Natural killer cell (primary cell): ENCODE measurements around the gene SP2. TPM values are rescaled to one million over a fixed set of nuclear protein-coding genes. Genes with fewer than 3 reads are reported as not detected.
"Not testable (repeated sequence)": the region's sequence is repeated elsewhere in the genome, so short reads cannot be mapped to it uniquely, and the experiment has no call there.

ENCODE experiments used
- ATAC-seq, 3 donors: fragments of 150-1000 bp in 2 of 3; fragments of 200-7000 bp in 1 of 3; cut with Tn5 transposase; 1 replicate in 1 of 3; 2 replicates in 2 of 3; pipeline ENCODE4 v1.10.0; 2021; ENCODE audit warnings: mild to moderate bottlenecking in 2 of 3, moderate library complexity in 2 of 3
- DNase-seq, 2 donors: peaks; one replicate each; pipeline versions ENCODE4 v3.0.0 to v3.0.0-alpha.2; 2013 to 2021; ENCODE audit warnings: mixed read lengths in 1 of 2
- H3K27ac ChIP-seq: one replicate; pipeline ENCODE4 v1.5.1; 2013; ENCODE audit warnings: mild to moderate bottlenecking, low read length
- H3K27me3 ChIP-seq: one replicate; pipeline ENCODE4 v1.6.1; 2013; ENCODE audit warnings: low read length; ENCODE audit not compliant: control insufficient read depth, insufficient read depth
- H3K36me3 ChIP-seq: one replicate; pipeline ENCODE4 v1.6.1; 2013; ENCODE audit warnings: low read length; ENCODE audit not compliant: control insufficient read depth, insufficient read depth
- H3K4me1 ChIP-seq: one replicate; pipeline ENCODE4 v1.6.1; 2013; ENCODE audit warnings: low read length; ENCODE audit not compliant: control insufficient read depth, insufficient read depth
- H3K4me3 ChIP-seq: one replicate; pipeline ENCODE4 v1.5.1; 2013; ENCODE audit warnings: low read length
- H3K9me3 ChIP-seq: one replicate; pipeline ENCODE4 v1.6.1; 2013; ENCODE audit warnings: low read length; ENCODE audit not compliant: control insufficient read depth, insufficient read depth
- H3K27ac Mint-ChIP-seq, 2 donors: one replicate each; pipeline ENCODE4 v1.8.0; 2022; ENCODE audit warnings: mild to moderate bottlenecking in 2 of 2, mixed read lengths in 2 of 2, moderate library complexity in 1 of 2
- H3K27me3 Mint-ChIP-seq, 2 donors: one replicate each; pipeline ENCODE4 v1.8.0; 2022; ENCODE audit warnings: low read depth in 2 of 2, mixed read lengths in 2 of 2
- H3K36me3 Mint-ChIP-seq: one replicate; pipeline ENCODE4 v1.8.0; 2022; ENCODE audit warnings: mixed read lengths
- H3K4me1 Mint-ChIP-seq, 2 donors: one replicate each; pipeline ENCODE4 v1.8.0; 2022; ENCODE audit warnings: mixed read lengths in 2 of 2
- H3K4me3 Mint-ChIP-seq: one replicate; pipeline ENCODE4 v1.8.0; 2022; ENCODE audit warnings: mild to moderate bottlenecking, moderate library complexity, mixed read lengths
- H3K9me3 Mint-ChIP-seq, 2 donors: one replicate each; pipeline ENCODE4 v1.8.0; 2022; ENCODE audit warnings: mixed read lengths in 2 of 2
- WGBS: methylation state at CpG from one replicate; pipeline ENCODE4 v1.1.7; 2013; ENCODE audit warnings: missing lambda C conversion rate; ENCODE audit not compliant: insufficient coverage; 5-methylcytosine and 5-hydroxymethylcytosine counted together
- intact Hi-C: fragments of 100-400 bp; cut with micrococcal nuclease; formaldehyde crosslinking; loops from one replicate; pipeline ENCODE4 v1.14.2; 2022
- total RNA-seq, 4 donors: library from RNA; stranded (reverse); fragments of 120-200 nt in 1 of 4; gene quantifications; one replicate each; pipeline versions ENCODE4 v1.2.3 to v1.2.4, GENCODE V29; 2013 to 2022
- TF ChIP-seq, protein P1 (sequence below): fragments of 200-600 bp; IDR thresholded peaks from one replicate; pipeline ENCODE4 v1.8.0; 2022; ENCODE audit warnings: antibody characterized with exemption

The SP2 gene
- total RNA-seq, 3 donors from 2014 or later (not counting 1 experiment from before 2014, with no cell fraction given) = 29.4 to 44.1 (median 33.1) TPM

DNA sequence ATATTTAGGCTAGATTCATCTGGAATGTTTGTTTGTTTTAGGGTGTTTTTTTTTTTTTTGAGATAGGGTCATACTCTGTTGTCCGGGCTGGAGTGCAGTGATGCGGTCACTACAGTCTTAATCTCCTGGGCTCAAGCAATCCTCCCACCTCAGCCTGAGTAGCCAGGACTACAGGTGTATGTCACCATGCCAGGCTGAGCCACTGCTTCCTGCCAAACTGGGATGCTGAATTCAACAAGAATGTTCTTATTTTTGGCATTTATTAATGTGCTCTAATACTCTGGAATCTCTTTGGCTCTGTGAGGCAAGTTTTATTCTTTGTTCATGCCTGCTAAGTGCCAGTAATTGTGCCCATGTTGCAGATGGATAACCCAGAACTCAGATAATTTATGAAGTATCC, 21.5 kb downstream of the SP2 start:
- H3K36me3 Mint-ChIP-seq = peaks cover 12% of the 10 kb centered on the region
- H3K36me3 ChIP-seq = peaks cover 23% of the 10 kb centered on the region
- no peak for DNase-seq

GRCh38 chr17:47918006-47918405, 22.0 kb downstream of the SP2 start:
- H3K27me3 ChIP-seq = no peaks in the 10 kb centered on the region
- ATAC-seq = no peak
- H3K36me3 ChIP-seq = peaks cover 26% of the 10 kb centered on the region
- H3K27ac ChIP-seq = no peak overlapping the region
- Mint-ChIP-seq H3K9me3 (no peaks in the 10 kb centered on the region), H3K4me1 (peaks cover 9 to 10% of the 10 kb centered on the region in 2 donors), H3K27ac (peak overlapping the region in 1 of 2 donors; percentile 13), H3K4me3 (no peak overlapping the region), H3K27me3 (no peaks in the 10 kb centered on the region), H3K36me3 (peaks cover 12% of the 10 kb centered on the region)
- no peak for DNase-seq
- no peaks in the 10 kb centered on the region for H3K4me1 ChIP-seq
- intact Hi-C loops = no loop called here
- 0% methylated on average over 2 of the region's 2 CpGs for WGBS
- H3K9me3 ChIP-seq = no peaks in the 10 kb centered on the region
- no peak overlapping the region for H3K4me3 ChIP-seq
- TF ChIP-seq, protein P1, sequence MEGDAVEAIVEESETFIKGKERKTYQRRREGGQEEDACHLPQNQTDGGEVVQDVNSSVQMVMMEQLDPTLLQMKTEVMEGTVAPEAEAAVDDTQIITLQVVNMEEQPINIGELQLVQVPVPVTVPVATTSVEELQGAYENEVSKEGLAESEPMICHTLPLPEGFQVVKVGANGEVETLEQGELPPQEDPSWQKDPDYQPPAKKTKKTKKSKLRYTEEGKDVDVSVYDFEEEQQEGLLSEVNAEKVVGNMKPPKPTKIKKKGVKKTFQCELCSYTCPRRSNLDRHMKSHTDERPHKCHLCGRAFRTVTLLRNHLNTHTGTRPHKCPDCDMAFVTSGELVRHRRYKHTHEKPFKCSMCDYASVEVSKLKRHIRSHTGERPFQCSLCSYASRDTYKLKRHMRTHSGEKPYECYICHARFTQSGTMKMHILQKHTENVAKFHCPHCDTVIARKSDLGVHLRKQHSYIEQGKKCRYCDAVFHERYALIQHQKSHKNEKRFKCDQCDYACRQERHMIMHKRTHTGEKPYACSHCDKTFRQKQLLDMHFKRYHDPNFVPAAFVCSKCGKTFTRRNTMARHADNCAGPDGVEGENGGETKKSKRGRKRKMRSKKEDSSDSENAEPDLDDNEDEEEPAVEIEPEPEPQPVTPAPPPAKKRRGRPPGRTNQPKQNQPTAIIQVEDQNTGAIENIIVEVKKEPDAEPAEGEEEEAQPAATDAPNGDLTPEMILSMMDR = no peak

More for the DNA sequence above, 21.5 kb downstream of the SP2 start:
- Histone ChIP-seq H3K4me3 (no peak overlapping the region), H3K27me3 (no peaks in the 10 kb centered on the region), H3K9me3 (no peaks in the 10 kb centered on the region), H3K4me1 (no peaks in the 10 kb centered on the region), H3K27ac (no peak overlapping the region)
- Mint-ChIP-seq H3K4me1 (peaks cover 9 to 12% of the 10 kb centered on the region in 2 donors), H3K27me3 (no peaks in the 10 kb centered on the region), H3K27ac (peak overlapping the region in 1 of 2 donors; percentile 13), H3K9me3 (no peaks in the 10 kb centered on the region), H3K4me3 (no peak overlapping the region)
- TF ChIP-seq, protein P1 = no peak
- intact Hi-C loops = no loop called here
- 100% methylated on average over 2 of the region's 2 CpGs for WGBS
- ATAC-seq = no peak

DNA sequence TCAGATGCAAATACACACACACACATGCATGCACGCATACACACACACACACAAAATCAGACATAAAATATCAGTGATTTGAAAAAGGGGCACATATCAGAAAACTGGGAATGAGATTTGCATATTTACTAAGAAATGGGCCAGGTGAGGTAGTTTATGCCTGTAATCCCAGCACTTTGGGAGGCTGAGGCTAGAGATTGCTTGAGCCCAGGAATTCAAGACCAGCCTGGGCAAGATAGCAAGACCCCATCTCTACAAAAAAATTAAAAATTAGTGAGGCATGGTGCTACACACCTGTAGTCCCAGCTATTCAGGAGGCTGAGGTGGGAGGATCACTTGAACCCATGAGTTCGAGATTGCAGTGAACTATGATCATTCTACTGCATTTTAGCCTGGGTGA, 23.0 kb downstream of the SP2 start:
- TF ChIP-seq, protein P1 = no peak
- DNase-seq = no peak
- Histone ChIP-seq H3K27ac (no peak overlapping the region), H3K27me3 (no peaks in the 10 kb centered on the region), H3K4me3 (no peak overlapping the region), H3K9me3 (no peaks in the 10 kb centered on the region), H3K4me1 (no peaks in the 10 kb centered on the region), H3K36me3 (peaks cover 35% of the 10 kb centered on the region)
- WGBS = 100% methylated on average over 1 of the region's 2 CpGs
- Mint-ChIP-seq H3K4me3 (no peak overlapping the region), H3K4me1 (peaks cover 5 to 9% of the 10 kb centered on the region in 2 donors), H3K27ac (no peak overlapping the region), H3K27me3 (no peaks in the 10 kb centered on the region), H3K36me3 (peaks cover 12% of the 10 kb centered on the region), H3K9me3 (no peaks in the 10 kb centered on the region)
- intact Hi-C loops = no loop called here
- ATAC-seq = no peak

DNA sequence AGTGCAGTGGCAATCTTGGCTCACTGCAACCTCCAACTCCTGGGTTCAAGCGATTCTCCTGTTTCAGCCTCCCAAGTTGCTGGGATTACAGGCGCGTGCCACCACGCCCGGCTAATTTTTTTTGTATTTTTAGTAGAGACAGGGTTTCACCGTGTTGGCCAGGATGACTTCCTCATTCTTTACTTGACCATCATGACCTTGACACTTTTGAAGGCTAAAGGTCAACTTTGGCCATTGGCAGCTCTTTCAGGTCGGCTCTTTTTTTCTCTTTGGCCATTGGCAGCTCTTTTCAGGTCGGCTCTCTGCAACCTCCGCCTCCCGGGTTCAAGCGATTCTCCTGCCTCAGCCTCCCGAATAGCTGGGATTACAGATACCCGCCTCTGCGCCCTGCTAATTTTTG, 23.9 kb downstream of the SP2 start:
- H3K27ac ChIP-seq, DNase-seq, H3K4me1 ChIP-seq, intact Hi-C loops, H3K4me3 ChIP-seq, H3K4me3 Mint-ChIP-seq, H3K27me3 ChIP-seq, H3K9me3 ChIP-seq, H3K27me3 Mint-ChIP-seq, ATAC-seq, H3K4me1 Mint-ChIP-seq, H3K9me3 Mint-ChIP-seq: not testable (repeated sequence)
- H3K36me3 ChIP-seq = peaks cover 44% of the 10 kb centered on the region
- Mint-ChIP-seq H3K27ac (peak overlapping the region in 1 of 2 donors; percentile 9), H3K36me3 (peaks cover 12% of the 10 kb centered on the region)
- 94% methylated on average over 14 of the region's 14 CpGs for WGBS
